Gastroesophageal sphincter (tissue), 3 donors: ENCODE measurements around the gene CA11.

ENCODE experiments used
- CTCF ChIP-seq, 4 experiments: fragments of 200-600 bp in 2 of 4; fragments of 450-650 bp in 2 of 4; sonication (generic) in 1 of 4; IDR thresholded peaks; one replicate each; pipeline ENCODE4 v1.5.1; 2017 to 2019; ENCODE audit warnings: antibody characterized with exemption in 4 of 4, mild to moderate bottlenecking in 2 of 4, moderate library complexity in 2 of 4
- EP300 ChIP-seq: sonication (generic); formaldehyde crosslinking; IDR thresholded peaks from one replicate; pipeline ENCODE4 v1.6.1; 2017; ENCODE audit warnings: antibody characterized with exemption, mild to moderate bottlenecking
- POLR2A ChIP-seq, 2 donors: fragments of 450-650 bp; IDR thresholded peaks; one replicate each; pipeline ENCODE4 v1.6.1; 2017; ENCODE audit warnings: antibody characterized with exemption in 2 of 2, mild to moderate bottlenecking in 2 of 2, moderate library complexity in 1 of 2
- POLR2AphosphoS5 ChIP-seq: sonication (generic); formaldehyde crosslinking; IDR thresholded peaks from one replicate; pipeline ENCODE4 v1.6.1; 2017; ENCODE audit warnings: antibody characterized with exemption

GRCh38 chr19:48668761-48669160 lies 22.8 kb upstream of the CA11 start:
- no peak for TF ChIP-seq POLR2A (IDR thresholded peaks at IDR 0.05)
- no peak for TF ChIP-seq CTCF (IDR thresholded peaks at IDR 0.05)
- no peak for TF ChIP-seq POLR2AphosphoS5
- TF ChIP-seq EP300: no peak
